Measurements from ENCODE around the gene PARG. TPM values are rescaled to one million over a fixed set of nuclear protein-coding genes. Genes with fewer than 3 reads are reported as not detected.

The PARG gene
- total RNA-seq, 4 donors from 2014 or later = 9.7 to 30.8 (median 24.7) TPM

DNA sequence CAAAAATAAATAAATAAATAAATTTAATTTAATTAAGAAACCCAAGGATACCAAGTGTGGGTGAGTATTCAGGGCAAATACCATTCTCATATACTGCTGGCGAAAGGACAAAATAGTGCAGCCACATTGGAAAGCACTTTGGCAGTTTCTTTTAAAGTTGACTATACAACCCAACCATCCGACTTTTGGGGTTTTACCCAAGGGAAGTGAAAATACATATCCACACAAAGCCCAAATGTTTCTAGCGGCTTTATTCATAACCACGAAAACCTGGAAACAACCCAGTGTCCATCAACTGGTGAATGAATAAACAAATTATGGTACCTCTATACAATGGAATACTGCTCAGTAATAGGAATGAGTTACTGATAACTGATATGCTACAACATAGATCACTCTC lies 143.6 kb downstream of the PARG start:
- WGBS, 2 donors (ENCODE audit: low coverage in 1 of 2) = 82 to 85% methylated on average over 4 of the region's 4 CpGs
- H3K27me3 ChIP-seq = no peaks in the 10 kb centered on the region
- intact Hi-C loops (cut with DNase I; ENCODE audit: low total_unique reads) = no loop called here
- H3K36me3 ChIP-seq = no peaks in the 10 kb centered on the region
- no peak for DNase-seq
- TF ChIP-seq EP300 (IDR thresholded peaks at IDR 0.05; ENCODE audit: low read depth) (no peak), POLR2AphosphoS5 (IDR thresholded peaks at IDR 0.05) (no peak), POLR2A (IDR thresholded peaks at IDR 0.05) (no peak)
- TF ChIP-seq, protein P1, sequence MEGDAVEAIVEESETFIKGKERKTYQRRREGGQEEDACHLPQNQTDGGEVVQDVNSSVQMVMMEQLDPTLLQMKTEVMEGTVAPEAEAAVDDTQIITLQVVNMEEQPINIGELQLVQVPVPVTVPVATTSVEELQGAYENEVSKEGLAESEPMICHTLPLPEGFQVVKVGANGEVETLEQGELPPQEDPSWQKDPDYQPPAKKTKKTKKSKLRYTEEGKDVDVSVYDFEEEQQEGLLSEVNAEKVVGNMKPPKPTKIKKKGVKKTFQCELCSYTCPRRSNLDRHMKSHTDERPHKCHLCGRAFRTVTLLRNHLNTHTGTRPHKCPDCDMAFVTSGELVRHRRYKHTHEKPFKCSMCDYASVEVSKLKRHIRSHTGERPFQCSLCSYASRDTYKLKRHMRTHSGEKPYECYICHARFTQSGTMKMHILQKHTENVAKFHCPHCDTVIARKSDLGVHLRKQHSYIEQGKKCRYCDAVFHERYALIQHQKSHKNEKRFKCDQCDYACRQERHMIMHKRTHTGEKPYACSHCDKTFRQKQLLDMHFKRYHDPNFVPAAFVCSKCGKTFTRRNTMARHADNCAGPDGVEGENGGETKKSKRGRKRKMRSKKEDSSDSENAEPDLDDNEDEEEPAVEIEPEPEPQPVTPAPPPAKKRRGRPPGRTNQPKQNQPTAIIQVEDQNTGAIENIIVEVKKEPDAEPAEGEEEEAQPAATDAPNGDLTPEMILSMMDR (IDR thresholded peaks at IDR 0.05) = no peak
- no peak overlapping the region for H3K4me3 ChIP-seq
- in situ Hi-C loops (cut with MboI; ENCODE audit: low pct_ligation_motif_present in 1 of 4, low pct_unique_long_range_greater_than_20kb in 1 of 4, low sequenced_read_pairs in 3 of 4) = no loop called here
- no peaks in the 10 kb centered on the region for H3K4me1 ChIP-seq
- no peaks in the 10 kb centered on the region for H3K9me3 ChIP-seq
- no peak overlapping the region for H3K27ac ChIP-seq

DNA sequence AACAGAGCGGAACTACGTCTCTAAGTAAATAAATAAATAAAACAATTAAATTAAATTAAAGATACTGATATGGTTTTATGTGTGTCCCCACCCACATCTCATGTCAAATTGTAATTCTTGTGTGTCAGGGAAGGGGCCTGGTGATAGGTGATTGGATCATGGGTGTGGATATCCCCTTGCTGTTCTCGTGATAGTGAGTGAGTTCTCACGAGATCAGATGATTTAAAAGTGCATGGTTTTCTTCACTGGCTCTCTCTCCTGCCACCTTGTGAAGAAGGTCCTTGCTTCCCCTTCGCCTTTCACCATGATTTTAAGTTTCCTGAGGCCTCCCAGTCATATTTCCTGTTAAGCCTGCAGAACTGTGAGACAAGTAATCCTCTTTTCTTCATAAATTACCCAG lies 150.7 kb downstream of the PARG start:
- TF ChIP-seq POLR2A (IDR thresholded peaks at IDR 0.05) = no peak
- no peak for TF ChIP-seq POLR2AphosphoS5 (IDR thresholded peaks at IDR 0.05)
- TF ChIP-seq, protein P1 (IDR thresholded peaks at IDR 0.05) = no peak
- no peak for TF ChIP-seq EP300 (IDR thresholded peaks at IDR 0.05; ENCODE audit: low read depth)
- WGBS, 2 donors (ENCODE audit: low coverage in 1 of 2) = 67 to 76% methylated on average over 5 of the region's 5 CpGs
- intact Hi-C loops (cut with DNase I; ENCODE audit: low total_unique reads) = no loop called here
- Histone ChIP-seq H3K9me3 (no peaks in the 10 kb centered on the region), H3K27me3 (no peaks in the 10 kb centered on the region), H3K27ac (no peak overlapping the region), H3K4me1 (no peaks in the 10 kb centered on the region), H3K4me3 (no peak overlapping the region), H3K36me3 (no peaks in the 10 kb centered on the region)
- no peak for DNase-seq
- in situ Hi-C loops (cut with MboI; ENCODE audit: low pct_ligation_motif_present in 1 of 4, low pct_unique_long_range_greater_than_20kb in 1 of 4, low sequenced_read_pairs in 3 of 4) = no loop called here

GRCh38 chr10:49784681-49785080 lies 157.1 kb downstream of the PARG start:
- no peak overlapping the region for H3K27ac ChIP-seq
- no peaks in the 10 kb centered on the region for H3K27me3 ChIP-seq
- no peaks in the 10 kb centered on the region for H3K9me3 ChIP-seq
- intact Hi-C loops (cut with DNase I; ENCODE audit: low total_unique reads) = no loop called here
- DNase-seq = no peak
- H3K4me3 ChIP-seq = no peak overlapping the region
- in situ Hi-C loops (cut with MboI; ENCODE audit: low pct_ligation_motif_present in 1 of 4, low pct_unique_long_range_greater_than_20kb in 1 of 4, low sequenced_read_pairs in 3 of 4) = no loop called here
- no peaks in the 10 kb centered on the region for H3K36me3 ChIP-seq
- no peaks in the 10 kb centered on the region for H3K4me1 ChIP-seq
- WGBS, 2 donors (ENCODE audit: low coverage in 1 of 2) = 75% methylated on average over 8 of the region's 8 CpGs; no CpG with 5 or more reads in 1 of the 2 donors
- TF ChIP-seq, protein P1 (IDR thresholded peaks at IDR 0.05) = no peak
- TF ChIP-seq EP300 (IDR thresholded peaks at IDR 0.05; ENCODE audit: low read depth) (no peak), POLR2A (IDR thresholded peaks at IDR 0.05) (no peak), POLR2AphosphoS5 (IDR thresholded peaks at IDR 0.05) (no peak)

GRCh38 chr10:49783645-49784044 lies 158.2 kb downstream of the PARG start:
- H3K27me3 ChIP-seq = no peaks in the 10 kb centered on the region
- in situ Hi-C loops (cut with MboI; ENCODE audit: low pct_ligation_motif_present in 1 of 4, low pct_unique_long_range_greater_than_20kb in 1 of 4, low sequenced_read_pairs in 3 of 4) (no loop called here), intact Hi-C loops (cut with DNase I; ENCODE audit: low total_unique reads) (no loop called here)
- H3K27ac ChIP-seq = no peak overlapping the region
- no peaks in the 10 kb centered on the region for H3K9me3 ChIP-seq
- H3K4me1 ChIP-seq = no peaks in the 10 kb centered on the region
- H3K36me3 ChIP-seq = no peaks in the 10 kb centered on the region
- H3K4me3 ChIP-seq = no peak overlapping the region
- 53 to 66% methylated on average over 5 of the region's 5 CpGs for WGBS, 2 donors (ENCODE audit: low coverage in 1 of 2)
- no peak for DNase-seq
- TF ChIP-seq POLR2AphosphoS5 (IDR thresholded peaks at IDR 0.05) (no peak), EP300 (IDR thresholded peaks at IDR 0.05; ENCODE audit: low read depth) (no peak), POLR2A (IDR thresholded peaks at IDR 0.05) (no peak)
- TF ChIP-seq, protein P1 (IDR thresholded peaks at IDR 0.05) = no peak
